HG03060 (cell line): ENCODE results near the gene PRPF4.
A peak's percentile ranks its signal among the peaks of the same experiment; 100 is the strongest.
"Not testable (repeated sequence)": the region's sequence is repeated elsewhere in the genome, so short reads cannot be mapped to it uniquely, and the experiment has no call there.

Experiments used
- ATAC-seq: cut with Tn5 transposase; IDR thresholded peaks from one replicate; pipeline ENCODE4 v1.9.1; 2021; ENCODE audit warnings: low read depth, moderate number of reproducible peaks; ENCODE audit not compliant: unreplicated experiment

PRPF4 gene

GRCh38 chr9:113275157-113276131, at the start of gene PRPF4, which contains the start of gene CDC26:
Gene PRPF4 (plus strand): TSS chr9:113275658. CDS start chr9:113275744, 86 bp downstream.
Gene CDC26 (minus strand): TSS chr9:113275572. CDS start chr9:113272507, 3,065 bp downstream.
- peak; percentile 97 for ATAC-seq

- no peak for ATAC-seq
Measured at GRCh38 chr9:113227436-113227835, 48.0 kb upstream of the PRPF4 start.

GRCh38 chr9:113228130-113228665, 47.3 kb upstream of the PRPF4 start:
- ATAC-seq = no peak

- ATAC-seq = no peak
Measured at GRCh38 chr9:113231701-113232100, 43.8 kb upstream of the PRPF4 start.

GRCh38 chr9:113235701-113236255, 39.7 kb upstream of the PRPF4 start:
- not testable (repeated sequence) for ATAC-seq

GRCh38 chr9:113237026-113237425, 38.4 kb upstream of the PRPF4 start:
- no peak for ATAC-seq

GRCh38 chr9:113238202-113238858, 37.1 kb upstream of the PRPF4 start:
- no peak for ATAC-seq

- ATAC-seq = no peak
Measured at GRCh38 chr9:113238859-113239232, 36.6 kb upstream of the PRPF4 start.

- no peak for ATAC-seq
Measured at GRCh38 chr9:113241161-113241560, 34.3 kb upstream of the PRPF4 start.

- ATAC-seq = no peak
Measured at GRCh38 chr9:113244556-113244955, 30.9 kb upstream of the PRPF4 start.

- ATAC-seq = no peak
Measured at GRCh38 chr9:113245894-113246293, 29.6 kb upstream of the PRPF4 start.

- no peak for ATAC-seq
Measured at GRCh38 chr9:113246928-113247327, 28.5 kb upstream of the PRPF4 start.

- no peak for ATAC-seq
Measured at GRCh38 chr9:113247640-113248039, 27.8 kb upstream of the PRPF4 start.

- not testable (repeated sequence) for ATAC-seq
Measured at GRCh38 chr9:113249661-113250060, 25.8 kb upstream of the PRPF4 start.

- no peak for ATAC-seq
Measured at GRCh38 chr9:113250807-113251206, 24.7 kb upstream of the PRPF4 start.

- no peak for ATAC-seq
Measured at GRCh38 chr9:113254991-113255390, 20.5 kb upstream of the PRPF4 start.

- no peak for ATAC-seq
Measured at GRCh38 chr9:113255438-113255837, 20.0 kb upstream of the PRPF4 start.

- ATAC-seq = no peak
Measured at GRCh38 chr9:113257863-113258262, 17.6 kb upstream of the PRPF4 start.

GRCh38 chr9:113258282-113258681, 17.2 kb upstream of the PRPF4 start:
- no peak for ATAC-seq

GRCh38 chr9:113261917-113262671, 13.4 kb upstream of the PRPF4 start:
- ATAC-seq = no peak
